HG03108 (cell line): ENCODE measurements around the gene FAM53A.

Experiments
- ATAC-seq: cut with Tn5 transposase; IDR thresholded peaks from one replicate; pipeline ENCODE4 v1.9.1; 2021; ENCODE audit warnings: moderate library complexity; ENCODE audit not compliant: unreplicated experiment

FAM53A gene

GRCh38 chr4:1683736-1684505 lies at the start of gene FAM53A:
Gene FAM53A, minus strand, starts transcription at chr4:1684313. Its CDS starts 15,572 bp downstream, at chr4:1668741.
- ATAC-seq: peak; percentile 88

GRCh38 chr4:1732911-1733310 lies 48.8 kb upstream of the FAM53A start:
- ATAC-seq: no peak

GRCh38 chr4:1731180-1731579 lies 47.1 kb upstream of the FAM53A start:
- no peak for ATAC-seq

GRCh38 chr4:1730532-1731135 lies 46.5 kb upstream of the FAM53A start:
- no peak for ATAC-seq

GRCh38 chr4:1728061-1728980 lies 44.2 kb upstream of the FAM53A start:
- no peak for ATAC-seq

- ATAC-seq: no peak
These were observed 43.3 kb upstream of the FAM53A start for GRCh38 chr4:1727117-1728031.

GRCh38 chr4:1726146-1726934 lies 42.2 kb upstream of the FAM53A start:
- ATAC-seq: no peak

- ATAC-seq: no peak
These were observed 41.4 kb upstream of the FAM53A start for GRCh38 chr4:1725521-1725920.

GRCh38 chr4:1723131-1723801 lies 39.2 kb upstream of the FAM53A start:
- no peak for ATAC-seq

GRCh38 chr4:1722551-1723118 lies 38.5 kb upstream of the FAM53A start:
- no peak for ATAC-seq

- ATAC-seq: no peak
These were observed 37.8 kb upstream of the FAM53A start for GRCh38 chr4:1721666-1722550.

GRCh38 chr4:1721003-1721665 lies 37.0 kb upstream of the FAM53A start, which contains the start of the genes TACC3 and TMEM129:
Gene TACC3, plus strand, starts transcription at chr4:1721521. Its CDS starts 1,901 bp downstream, at chr4:1723422.
Gene TMEM129, minus strand, starts transcription at chr4:1721323. Its CDS starts 486 bp downstream, at chr4:1720837.
- ATAC-seq: peak; percentile 76

- ATAC-seq: no peak
These were observed 36.3 kb upstream of the FAM53A start for GRCh38 chr4:1720163-1720983.

- no peak for ATAC-seq
These were observed 34.2 kb upstream of the FAM53A start for GRCh38 chr4:1718095-1718850.
